HepG2 (cell line): ENCODE results near the gene SIGMAR1.

ENCODE experiments used
- GTF2F1 ChIP-seq: fragments of 150-350 bp; IDR thresholded peaks from 2 replicates; pipeline ENCODE4 v1.6.1; 2014; ENCODE audit warnings: low read length
- NFYB ChIP-seq: sonication (generic); formaldehyde crosslinking; IDR thresholded peaks from 2 replicates; pipeline ENCODE4 v1.4.0; 2020; ENCODE audit warnings: missing genetic modification reagents
- TF ChIP-seq, protein P1 (sequence below): sonication (generic); formaldehyde crosslinking; IDR thresholded peaks from 2 replicates; pipeline ENCODE4 v1.4.0; 2020; ENCODE audit warnings: low read depth, missing genetic modification reagents
- TF ChIP-seq, protein P2 (sequence below), 2 experiments: IDR thresholded peaks; 2 replicates each; pipeline ENCODE4 v1.6.1; 2011 to 2012; ENCODE audit warnings: low read length in 2 of 2, borderline replicate concordance in 1 of 2, low read depth in 1 of 2, mild to moderate bottlenecking in 1 of 2, moderate library complexity in 1 of 2

- TF ChIP-seq, protein P1, sequence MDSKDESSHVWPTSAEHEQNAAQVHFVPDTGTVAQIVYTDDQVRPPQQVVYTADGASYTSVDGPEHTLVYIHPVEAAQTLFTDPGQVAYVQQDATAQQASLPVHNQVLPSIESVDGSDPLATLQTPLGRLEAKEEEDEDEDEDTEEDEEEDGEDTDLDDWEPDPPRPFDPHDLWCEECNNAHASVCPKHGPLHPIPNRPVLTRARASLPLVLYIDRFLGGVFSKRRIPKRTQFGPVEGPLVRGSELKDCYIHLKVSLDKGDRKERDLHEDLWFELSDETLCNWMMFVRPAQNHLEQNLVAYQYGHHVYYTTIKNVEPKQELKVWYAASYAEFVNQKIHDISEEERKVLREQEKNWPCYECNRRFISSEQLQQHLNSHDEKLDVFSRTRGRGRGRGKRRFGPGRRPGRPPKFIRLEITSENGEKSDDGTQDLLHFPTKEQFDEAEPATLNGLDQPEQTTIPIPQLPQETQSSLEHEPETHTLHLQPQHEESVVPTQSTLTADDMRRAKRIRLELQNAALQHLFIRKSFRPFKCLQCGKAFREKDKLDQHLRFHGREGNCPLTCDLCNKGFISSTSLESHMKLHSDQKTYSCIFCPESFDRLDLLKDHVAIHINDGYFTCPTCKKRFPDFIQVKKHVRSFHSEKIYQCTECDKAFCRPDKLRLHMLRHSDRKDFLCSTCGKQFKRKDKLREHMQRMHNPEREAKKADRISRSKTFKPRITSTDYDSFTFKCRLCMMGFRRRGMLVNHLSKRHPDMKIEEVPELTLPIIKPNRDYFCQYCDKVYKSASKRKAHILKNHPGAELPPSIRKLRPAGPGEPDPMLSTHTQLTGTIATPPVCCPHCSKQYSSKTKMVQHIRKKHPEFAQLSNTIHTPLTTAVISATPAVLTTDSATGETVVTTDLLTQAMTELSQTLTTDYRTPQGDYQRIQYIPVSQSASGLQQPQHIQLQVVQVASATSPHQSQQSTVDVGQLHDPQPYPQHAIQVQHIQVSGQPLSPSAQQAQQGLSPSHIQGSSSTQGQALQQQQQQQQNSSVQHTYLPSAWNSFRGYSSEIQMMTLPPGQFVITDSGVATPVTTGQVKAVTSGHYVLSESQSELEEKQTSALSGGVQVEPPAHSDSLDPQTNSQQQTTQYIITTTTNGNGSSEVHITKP (CRISPR knock-in tag), result no peak
- TF ChIP-seq NFYB (CRISPR knock-in tag) (no peak), GTF2F1 (no peak)
- TF ChIP-seq, protein P2, sequence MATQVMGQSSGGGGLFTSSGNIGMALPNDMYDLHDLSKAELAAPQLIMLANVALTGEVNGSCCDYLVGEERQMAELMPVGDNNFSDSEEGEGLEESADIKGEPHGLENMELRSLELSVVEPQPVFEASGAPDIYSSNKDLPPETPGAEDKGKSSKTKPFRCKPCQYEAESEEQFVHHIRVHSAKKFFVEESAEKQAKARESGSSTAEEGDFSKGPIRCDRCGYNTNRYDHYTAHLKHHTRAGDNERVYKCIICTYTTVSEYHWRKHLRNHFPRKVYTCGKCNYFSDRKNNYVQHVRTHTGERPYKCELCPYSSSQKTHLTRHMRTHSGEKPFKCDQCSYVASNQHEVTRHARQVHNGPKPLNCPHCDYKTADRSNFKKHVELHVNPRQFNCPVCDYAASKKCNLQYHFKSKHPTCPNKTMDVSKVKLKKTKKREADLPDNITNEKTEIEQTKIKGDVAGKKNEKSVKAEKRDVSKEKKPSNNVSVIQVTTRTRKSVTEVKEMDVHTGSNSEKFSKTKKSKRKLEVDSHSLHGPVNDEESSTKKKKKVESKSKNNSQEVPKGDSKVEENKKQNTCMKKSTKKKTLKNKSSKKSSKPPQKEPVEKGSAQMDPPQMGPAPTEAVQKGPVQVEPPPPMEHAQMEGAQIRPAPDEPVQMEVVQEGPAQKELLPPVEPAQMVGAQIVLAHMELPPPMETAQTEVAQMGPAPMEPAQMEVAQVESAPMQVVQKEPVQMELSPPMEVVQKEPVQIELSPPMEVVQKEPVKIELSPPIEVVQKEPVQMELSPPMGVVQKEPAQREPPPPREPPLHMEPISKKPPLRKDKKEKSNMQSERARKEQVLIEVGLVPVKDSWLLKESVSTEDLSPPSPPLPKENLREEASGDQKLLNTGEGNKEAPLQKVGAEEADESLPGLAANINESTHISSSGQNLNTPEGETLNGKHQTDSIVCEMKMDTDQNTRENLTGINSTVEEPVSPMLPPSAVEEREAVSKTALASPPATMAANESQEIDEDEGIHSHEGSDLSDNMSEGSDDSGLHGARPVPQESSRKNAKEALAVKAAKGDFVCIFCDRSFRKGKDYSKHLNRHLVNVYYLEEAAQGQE (IDR thresholded peaks at IDR 0.05; ENCODE audit: borderline replicate concordance in 1 of 2, low read depth in 1 of 2, low read length in 2 of 2), result no peak
These were observed 27.0 kb downstream of the SIGMAR1 start for GRCh38 chr9:34610434-34611206.
